ENCODE results near the gene SRA1.
A peak's percentile ranks its signal among the peaks of the same experiment; 100 is the strongest.

SRA1 gene

GRCh38 chr5:140555747-140556312 is 1.4 kb downstream of the SRA1 start:
- peak overlapping the region; percentile 87 for H3K4me3 ChIP-seq (ENCODE audit: low read depth, low read length, poor library complexity, severe bottlenecking)

DNA sequence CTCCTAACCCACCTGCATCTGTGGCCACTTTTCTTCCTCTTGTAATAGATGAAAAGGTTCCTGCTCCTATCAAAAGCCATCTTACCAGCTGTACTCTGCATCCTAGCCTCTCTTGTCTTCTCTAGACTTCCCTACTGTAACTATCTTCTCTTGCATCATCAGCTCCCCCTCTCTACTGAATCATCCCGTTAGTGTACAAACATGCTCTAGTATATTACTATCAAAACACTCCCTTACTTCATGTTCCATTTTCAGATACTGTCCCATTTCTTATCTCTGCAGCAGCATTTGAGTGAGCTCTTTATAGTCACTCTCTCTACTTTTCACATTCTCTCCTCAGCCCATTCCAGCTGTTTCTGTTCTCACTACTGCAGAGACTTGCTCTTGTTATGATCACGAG is 2.8 kb downstream of the SRA1 start:
- H3K79me2 ChIP-seq (ENCODE audit: insufficient read depth, low read length): peaks cover 17% of the 10 kb centered on the region
- peaks cover 34% of the 10 kb centered on the region for H3K4me1 ChIP-seq (ENCODE audit: insufficient read depth, low read length, severe bottlenecking)
- no peak overlapping the region for H2AFZ ChIP-seq (ENCODE audit: low read length)
- no peak overlapping the region for H3K9ac ChIP-seq (ENCODE audit: low read length)
- no peak for TF ChIP-seq EZH2 (IDR thresholded peaks at IDR 0.05; ENCODE audit: borderline replicate concordance, low read length)
- TF ChIP-seq, protein P1, sequence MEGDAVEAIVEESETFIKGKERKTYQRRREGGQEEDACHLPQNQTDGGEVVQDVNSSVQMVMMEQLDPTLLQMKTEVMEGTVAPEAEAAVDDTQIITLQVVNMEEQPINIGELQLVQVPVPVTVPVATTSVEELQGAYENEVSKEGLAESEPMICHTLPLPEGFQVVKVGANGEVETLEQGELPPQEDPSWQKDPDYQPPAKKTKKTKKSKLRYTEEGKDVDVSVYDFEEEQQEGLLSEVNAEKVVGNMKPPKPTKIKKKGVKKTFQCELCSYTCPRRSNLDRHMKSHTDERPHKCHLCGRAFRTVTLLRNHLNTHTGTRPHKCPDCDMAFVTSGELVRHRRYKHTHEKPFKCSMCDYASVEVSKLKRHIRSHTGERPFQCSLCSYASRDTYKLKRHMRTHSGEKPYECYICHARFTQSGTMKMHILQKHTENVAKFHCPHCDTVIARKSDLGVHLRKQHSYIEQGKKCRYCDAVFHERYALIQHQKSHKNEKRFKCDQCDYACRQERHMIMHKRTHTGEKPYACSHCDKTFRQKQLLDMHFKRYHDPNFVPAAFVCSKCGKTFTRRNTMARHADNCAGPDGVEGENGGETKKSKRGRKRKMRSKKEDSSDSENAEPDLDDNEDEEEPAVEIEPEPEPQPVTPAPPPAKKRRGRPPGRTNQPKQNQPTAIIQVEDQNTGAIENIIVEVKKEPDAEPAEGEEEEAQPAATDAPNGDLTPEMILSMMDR (IDR thresholded peaks at IDR 0.05; ENCODE audit: low read length): no peak
- no peaks in the 10 kb centered on the region for H4K20me1 ChIP-seq (ENCODE audit: insufficient read depth, low read length)
- H3K4me3 ChIP-seq (ENCODE audit: low read depth, low read length, poor library complexity, severe bottlenecking): no peak overlapping the region
- no peak overlapping the region for H3K27ac ChIP-seq (ENCODE audit: low read depth, low read length, poor library complexity, severe bottlenecking)
- H3F3A ChIP-seq (ENCODE audit: insufficient read depth, low read length): no peaks in the 10 kb centered on the region
- H3K9me2 ChIP-seq (ENCODE audit: low read depth, low read length): no peaks in the 10 kb centered on the region
- no peaks in the 10 kb centered on the region for H3K9me3 ChIP-seq (ENCODE audit: low read length)
- no peaks in the 10 kb centered on the region for H3K27me3 ChIP-seq (ENCODE audit: insufficient read depth, low read length)
- H3K36me3 ChIP-seq (ENCODE audit: insufficient read depth, low read length): peaks cover 47% of the 10 kb centered on the region
- H3K4me2 ChIP-seq (ENCODE audit: low read length): no peak overlapping the region

More at GRCh38 chr5:140555747-140556312, 1.4 kb downstream of the SRA1 start:
- H4K20me1 ChIP-seq (ENCODE audit: insufficient read depth, low read length): no peaks in the 10 kb centered on the region
- peaks cover 17% of the 10 kb centered on the region for H3K79me2 ChIP-seq (ENCODE audit: insufficient read depth, low read length)
- H3K9ac ChIP-seq (ENCODE audit: low read length): peak overlapping the region; percentile 90
- no peaks in the 10 kb centered on the region for H3F3A ChIP-seq (ENCODE audit: insufficient read depth, low read length)
- peak overlapping the region; percentile 72 for H3K4me2 ChIP-seq (ENCODE audit: low read length)
- no peak overlapping the region for H2AFZ ChIP-seq (ENCODE audit: low read length)
- no peaks in the 10 kb centered on the region for H3K9me2 ChIP-seq (ENCODE audit: low read depth, low read length)
- TF ChIP-seq, protein P1 (IDR thresholded peaks at IDR 0.05; ENCODE audit: low read length): no peak
- no peak for TF ChIP-seq EZH2 (IDR thresholded peaks at IDR 0.05; ENCODE audit: borderline replicate concordance, low read length)
- H3K9me3 ChIP-seq (ENCODE audit: low read length): no peaks in the 10 kb centered on the region
- H3K36me3 ChIP-seq (ENCODE audit: insufficient read depth, low read length): peaks cover 33% of the 10 kb centered on the region
- peaks cover 34% of the 10 kb centered on the region for H3K4me1 ChIP-seq (ENCODE audit: insufficient read depth, low read length, severe bottlenecking)
- H3K27me3 ChIP-seq (ENCODE audit: insufficient read depth, low read length): no peaks in the 10 kb centered on the region
- H3K27ac ChIP-seq (ENCODE audit: low read depth, low read length, poor library complexity, severe bottlenecking): peak overlapping the region; percentile 36

DNA sequence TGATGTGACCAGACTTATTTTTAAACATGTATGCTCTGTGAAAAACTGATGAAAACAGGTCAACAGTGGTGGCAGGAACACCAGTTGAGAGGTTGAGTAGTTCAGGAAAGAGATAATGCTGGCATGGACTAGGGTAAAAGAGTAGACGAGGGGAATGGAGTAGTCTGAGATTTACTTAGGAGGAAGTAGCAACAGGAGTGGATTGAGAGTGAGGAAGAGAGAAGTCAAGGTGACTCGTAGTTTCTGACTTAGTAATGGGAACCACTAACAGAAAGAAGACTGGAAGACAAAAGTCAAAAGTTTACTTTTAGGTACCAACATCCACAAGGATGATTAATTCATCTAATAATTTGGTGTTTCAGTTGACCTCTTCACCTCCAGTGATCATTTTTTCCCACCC is 3.6 kb downstream of the SRA1 start:
- H3K9me2 ChIP-seq (ENCODE audit: low read depth, low read length): no peaks in the 10 kb centered on the region
- no peaks in the 10 kb centered on the region for H3K27me3 ChIP-seq (ENCODE audit: insufficient read depth, low read length)
- H3K4me3 ChIP-seq (ENCODE audit: low read depth, low read length, poor library complexity, severe bottlenecking): no peak overlapping the region
- H3K27ac ChIP-seq (ENCODE audit: low read depth, low read length, poor library complexity, severe bottlenecking): no peak overlapping the region
- H3K9ac ChIP-seq (ENCODE audit: low read length): no peak overlapping the region
- no peaks in the 10 kb centered on the region for H4K20me1 ChIP-seq (ENCODE audit: insufficient read depth, low read length)
- H3K4me2 ChIP-seq (ENCODE audit: low read length): no peak overlapping the region
- TF ChIP-seq, protein P1 (IDR thresholded peaks at IDR 0.05; ENCODE audit: low read length): no peak
- TF ChIP-seq EZH2 (IDR thresholded peaks at IDR 0.05; ENCODE audit: borderline replicate concordance, low read length): no peak
- peaks cover 55% of the 10 kb centered on the region for H3K36me3 ChIP-seq (ENCODE audit: insufficient read depth, low read length)
- H3K79me2 ChIP-seq (ENCODE audit: insufficient read depth, low read length): peaks cover 17% of the 10 kb centered on the region
- no peak overlapping the region for H2AFZ ChIP-seq (ENCODE audit: low read length)
- H3F3A ChIP-seq (ENCODE audit: insufficient read depth, low read length): no peaks in the 10 kb centered on the region
- no peaks in the 10 kb centered on the region for H3K9me3 ChIP-seq (ENCODE audit: low read length)
- H3K4me1 ChIP-seq (ENCODE audit: insufficient read depth, low read length, severe bottlenecking): peaks cover 37% of the 10 kb centered on the region

All from OCI-LY1 (cell line).